HG02981 (cell line): Measurements from ENCODE around the gene TBC1D16.

Experiments
- ATAC-seq: cut with Tn5 transposase; IDR thresholded peaks from one replicate; pipeline ENCODE4 v1.9.1; 2021; ENCODE audit warnings: mild to moderate bottlenecking, moderate library complexity; ENCODE audit not compliant: unreplicated experiment

The TBC1D16 gene, protein sequence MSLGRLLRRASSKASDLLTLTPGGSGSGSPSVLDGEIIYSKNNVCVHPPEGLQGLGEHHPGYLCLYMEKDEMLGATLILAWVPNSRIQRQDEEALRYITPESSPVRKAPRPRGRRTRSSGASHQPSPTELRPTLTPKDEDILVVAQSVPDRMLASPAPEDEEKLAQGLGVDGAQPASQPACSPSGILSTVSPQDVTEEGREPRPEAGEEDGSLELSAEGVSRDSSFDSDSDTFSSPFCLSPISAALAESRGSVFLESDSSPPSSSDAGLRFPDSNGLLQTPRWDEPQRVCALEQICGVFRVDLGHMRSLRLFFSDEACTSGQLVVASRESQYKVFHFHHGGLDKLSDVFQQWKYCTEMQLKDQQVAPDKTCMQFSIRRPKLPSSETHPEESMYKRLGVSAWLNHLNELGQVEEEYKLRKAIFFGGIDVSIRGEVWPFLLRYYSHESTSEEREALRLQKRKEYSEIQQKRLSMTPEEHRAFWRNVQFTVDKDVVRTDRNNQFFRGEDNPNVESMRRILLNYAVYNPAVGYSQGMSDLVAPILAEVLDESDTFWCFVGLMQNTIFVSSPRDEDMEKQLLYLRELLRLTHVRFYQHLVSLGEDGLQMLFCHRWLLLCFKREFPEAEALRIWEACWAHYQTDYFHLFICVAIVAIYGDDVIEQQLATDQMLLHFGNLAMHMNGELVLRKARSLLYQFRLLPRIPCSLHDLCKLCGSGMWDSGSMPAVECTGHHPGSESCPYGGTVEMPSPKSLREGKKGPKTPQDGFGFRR

DNA sequence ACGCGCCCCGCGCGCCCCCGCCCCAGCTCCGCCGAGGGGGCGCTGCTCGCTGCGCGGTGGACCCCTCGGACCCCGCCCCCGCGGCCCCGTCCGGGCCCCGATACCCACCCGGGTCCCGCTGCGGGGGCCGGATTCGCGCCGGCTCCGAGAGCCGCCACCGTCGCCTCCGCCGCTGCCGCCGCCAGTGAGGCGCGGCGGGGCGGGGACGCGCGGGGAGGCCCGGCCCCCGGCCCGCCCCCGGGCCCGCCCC lies at the start of gene TBC1D16:
TSS of gene TBC1D16 (minus strand) at position 186 of the 250 bp plus-strand sequence. CDS start 22,325 bp downstream, outside the sequence.
- no peak for ATAC-seq

DNA sequence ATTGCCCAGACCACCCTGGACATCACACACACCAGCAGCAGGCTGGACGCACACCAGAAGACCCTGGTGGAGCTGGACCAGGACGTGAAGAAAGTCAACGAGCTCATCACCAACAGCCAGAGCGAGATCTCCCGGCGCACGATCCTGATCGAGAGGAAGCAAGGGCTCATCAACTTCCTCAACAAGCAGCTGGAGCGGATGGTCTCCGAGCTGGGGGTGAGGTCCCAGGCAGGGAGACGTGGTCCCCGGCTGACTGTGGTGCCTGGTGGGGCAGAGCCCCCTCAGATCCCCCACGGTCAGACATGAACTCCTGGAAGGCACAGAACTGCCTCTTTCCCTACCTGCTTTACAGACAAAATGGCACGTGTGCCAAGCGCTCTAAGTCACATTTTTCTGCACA lies 49.1 kb upstream of the TBC1D16 start:
- ATAC-seq, result no peak

DNA sequence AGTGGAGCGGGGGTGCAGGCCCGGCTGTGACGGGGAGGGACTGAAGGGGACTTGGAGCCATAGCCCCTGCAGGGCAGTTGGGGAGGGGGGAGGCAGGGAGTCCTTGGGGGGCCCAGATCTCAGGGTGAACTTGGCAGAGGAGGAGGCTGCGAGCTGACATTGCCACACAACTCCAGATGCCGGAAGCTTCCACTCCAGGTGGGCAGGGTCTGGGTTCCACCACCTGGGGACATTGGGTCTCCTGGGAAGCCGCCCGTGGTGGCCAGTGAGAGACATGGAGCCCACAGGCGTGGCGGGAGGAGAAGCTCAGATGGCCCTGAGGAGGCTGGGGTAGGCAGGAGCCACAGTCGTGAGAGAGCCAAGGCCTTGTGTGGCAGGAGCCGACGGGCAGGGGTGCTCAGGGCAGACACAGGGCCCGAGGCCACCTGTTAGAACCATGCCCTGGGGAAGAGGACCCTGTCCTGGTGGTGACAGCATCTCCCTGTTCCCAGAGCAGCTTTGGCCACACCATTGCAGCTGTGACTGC lies 47.5 kb upstream of the TBC1D16 start:
- ATAC-seq, result no peak

DNA sequence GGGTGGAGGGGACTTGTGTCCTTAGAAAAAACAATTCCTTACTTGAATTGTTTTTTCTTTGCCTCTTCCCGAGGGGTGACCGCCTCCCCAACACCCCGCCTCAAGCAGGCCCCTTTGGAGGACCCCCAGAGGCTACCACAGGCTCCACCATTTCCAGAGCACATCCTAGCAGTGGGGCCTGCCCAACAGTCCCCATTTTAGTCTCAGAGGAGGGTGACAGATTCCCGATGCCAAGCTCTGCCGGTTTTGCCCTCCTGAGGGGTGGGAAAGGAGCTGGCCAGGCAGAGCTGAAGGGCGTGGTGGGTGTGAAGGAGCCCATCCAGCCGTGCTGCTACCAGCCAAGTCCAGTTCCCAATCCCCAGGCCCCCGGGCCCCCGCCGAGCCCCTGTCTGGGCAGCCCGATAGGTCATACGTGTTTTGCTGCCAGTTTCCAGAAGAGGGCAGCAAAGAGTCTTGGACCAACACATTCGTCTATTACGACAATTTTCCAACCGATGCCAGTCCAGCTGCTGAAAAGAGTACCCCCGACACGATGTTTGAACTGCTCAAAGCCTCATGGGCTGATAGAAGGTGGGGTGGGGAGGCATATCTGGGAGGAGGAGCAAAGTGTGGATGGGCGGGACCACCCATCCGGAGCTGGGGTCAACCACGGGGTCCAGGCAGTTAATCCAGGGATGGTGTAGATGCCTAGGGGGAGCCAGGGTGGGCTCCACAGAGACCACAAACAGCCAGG lies 46.9 kb upstream of the TBC1D16 start:
- ATAC-seq, result no peak

DNA sequence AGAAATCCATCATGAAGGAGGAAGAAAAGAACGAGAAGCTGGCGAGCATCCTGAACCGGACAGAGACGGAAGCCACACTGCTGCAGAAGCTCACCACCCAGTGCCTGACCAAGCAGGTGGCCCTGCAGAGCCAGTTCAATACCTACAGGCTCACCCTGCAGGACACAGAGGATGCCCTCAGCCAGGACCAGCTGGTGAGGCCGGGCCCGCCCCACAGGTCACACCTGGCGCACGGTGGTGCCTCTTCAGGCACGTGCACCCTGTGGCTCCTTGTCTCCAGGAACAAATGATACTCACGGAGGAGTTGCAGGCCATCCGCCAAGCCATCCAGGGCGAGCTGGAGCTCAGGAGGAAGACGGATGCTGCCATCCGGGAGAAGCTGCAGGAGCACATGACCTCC lies 45.9 kb upstream of the TBC1D16 start:
- no peak for ATAC-seq

DNA sequence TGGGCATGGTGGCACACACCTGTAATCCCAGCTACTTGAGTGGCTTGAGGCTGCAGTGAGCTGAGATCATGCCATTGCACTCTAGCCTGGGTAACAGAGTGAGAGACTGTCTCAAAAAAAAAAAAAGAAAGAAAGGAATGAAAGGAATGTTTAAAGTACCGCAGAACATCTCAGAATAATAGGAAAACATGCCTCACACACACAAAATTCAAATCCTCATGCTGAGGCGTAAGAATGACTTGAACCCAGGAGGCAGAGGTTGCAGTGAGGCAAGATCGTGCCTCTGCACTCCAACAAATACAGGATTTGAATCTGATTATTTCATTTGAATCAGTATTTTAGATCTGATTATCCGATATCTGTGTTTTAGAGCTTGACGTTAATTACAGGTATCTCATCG lies 44.4 kb upstream of the TBC1D16 start:
- no peak for ATAC-seq

DNA sequence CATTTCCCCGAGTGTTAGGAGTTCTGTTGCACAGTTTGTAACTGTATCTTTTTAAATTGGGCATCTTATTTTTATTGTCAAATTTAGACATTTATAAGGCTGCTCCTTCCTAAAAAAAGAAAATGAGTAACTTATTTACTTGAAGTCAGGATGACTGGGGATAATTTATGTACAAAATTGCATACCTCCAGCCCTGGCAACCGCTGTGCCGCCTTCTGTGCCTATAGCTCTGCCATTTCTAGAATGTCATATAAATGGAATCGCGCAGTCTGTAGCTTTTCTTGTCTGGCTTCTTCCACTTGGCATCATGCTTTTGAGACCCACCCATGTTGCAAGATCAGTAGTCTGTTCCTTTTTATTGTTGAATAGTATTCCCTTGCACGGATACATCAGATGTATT lies 36.7 kb upstream of the TBC1D16 start:
- no peak for ATAC-seq

DNA sequence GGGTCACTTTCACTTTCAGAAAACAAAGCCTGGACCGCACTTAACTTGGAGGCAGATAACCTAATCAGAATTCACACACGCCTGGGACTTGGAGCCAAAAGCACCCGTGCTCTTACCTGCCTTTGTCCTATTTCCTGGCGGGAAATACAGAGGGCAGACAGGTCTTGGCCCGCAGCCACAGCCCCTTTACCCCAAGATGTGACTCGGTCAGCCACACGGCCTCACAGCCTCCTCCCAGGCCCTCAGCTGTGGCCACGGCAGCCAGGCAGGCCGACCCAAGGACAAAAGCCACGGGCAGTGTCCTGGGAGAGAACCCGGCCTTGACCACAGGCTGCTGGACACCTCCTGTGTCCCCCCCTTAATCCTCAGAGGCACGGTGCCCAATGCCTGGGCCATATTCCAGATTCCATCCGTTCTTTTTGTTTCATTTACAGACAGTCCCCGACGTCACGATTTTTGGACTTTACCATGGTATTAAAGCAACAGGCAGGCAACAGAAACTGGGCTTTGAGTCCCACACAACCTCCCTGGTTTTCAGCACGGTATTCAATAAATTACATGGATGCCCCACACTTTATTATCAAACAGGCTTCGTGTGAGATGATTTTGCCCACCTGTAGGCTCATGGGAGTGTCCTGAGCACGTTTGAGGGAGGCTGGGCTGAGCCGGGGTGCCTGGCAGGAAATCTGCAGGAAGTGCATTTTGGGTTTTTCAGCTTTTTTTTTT lies 35.6 kb upstream of the TBC1D16 start:
- no peak for ATAC-seq

DNA sequence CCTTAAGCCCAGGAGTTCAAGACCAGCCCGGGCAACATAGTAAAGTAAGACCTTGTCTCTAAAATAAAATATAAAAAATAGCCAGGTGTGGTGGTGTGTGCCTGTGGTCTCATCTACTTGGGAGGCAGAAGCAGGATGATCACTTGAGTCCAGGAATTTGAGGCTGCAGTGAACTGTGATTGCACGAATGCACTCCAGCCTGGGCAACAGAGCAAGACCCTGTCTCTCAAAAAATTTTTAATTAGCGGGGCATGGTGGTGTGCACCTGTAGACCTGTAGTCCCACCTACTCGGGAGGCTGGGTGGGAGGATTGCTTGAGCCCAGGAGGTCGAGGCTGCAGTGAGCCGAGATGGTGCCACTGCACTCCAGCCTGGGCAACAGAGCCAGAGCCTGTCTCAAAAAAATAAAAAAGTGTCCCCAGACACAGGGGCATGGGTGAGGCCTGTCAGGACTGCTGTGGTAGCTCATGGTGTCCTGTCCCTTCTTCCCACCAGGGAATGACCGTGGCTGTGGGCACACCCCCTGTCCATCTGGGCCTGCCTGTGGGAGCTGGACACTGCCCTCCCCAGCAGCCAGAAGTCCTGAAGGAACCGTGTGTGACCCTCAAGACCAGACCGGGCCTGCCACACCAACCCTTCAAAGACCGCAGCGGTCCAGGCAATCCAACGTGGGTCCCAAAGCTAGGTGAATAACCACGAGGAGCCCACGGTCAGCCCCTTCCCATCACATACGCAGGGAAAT lies 34.9 kb upstream of the TBC1D16 start:
- ATAC-seq, result no peak

DNA sequence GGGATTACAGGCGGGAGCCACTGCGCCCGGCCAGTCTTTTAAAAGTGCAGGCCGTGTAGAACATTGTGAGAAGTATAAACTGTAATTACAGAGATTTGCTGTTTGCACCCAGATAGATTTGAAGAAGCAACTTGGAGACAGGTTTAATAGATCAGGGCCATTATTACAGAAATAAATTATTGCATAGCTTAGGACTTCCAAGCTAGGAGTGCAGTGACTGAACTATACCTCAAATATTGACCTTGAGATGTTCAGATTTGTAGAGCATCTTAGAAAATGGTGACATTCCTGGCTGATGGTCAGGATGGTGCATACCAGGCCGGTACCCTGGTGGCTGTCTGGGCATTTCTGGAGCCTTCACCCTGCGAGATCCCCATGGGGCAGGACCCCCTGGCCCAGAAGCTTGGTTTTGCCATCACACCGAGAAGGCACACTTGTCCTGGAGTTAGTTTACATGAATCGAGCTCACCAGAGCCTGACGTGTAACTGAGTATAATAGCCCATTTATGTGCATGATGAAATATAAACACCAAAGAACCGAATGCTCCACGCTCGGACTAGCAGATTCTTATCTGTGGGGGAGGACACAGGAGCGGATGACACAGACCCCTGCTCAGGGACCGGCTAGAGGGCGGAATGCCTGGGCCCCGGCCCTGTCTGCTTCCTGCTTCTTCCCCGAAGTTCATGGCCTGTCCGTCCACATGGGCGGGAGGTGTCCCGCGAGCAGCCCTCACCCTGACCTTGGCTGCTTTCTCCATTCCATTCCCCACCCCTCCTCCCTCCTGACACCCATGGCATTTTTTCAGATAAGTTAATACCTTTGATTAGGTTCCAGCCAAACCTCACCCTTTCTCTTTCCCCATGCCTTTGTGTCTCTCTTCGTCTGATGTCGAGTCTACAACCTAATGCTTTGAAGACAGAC lies 32.9 kb upstream of the TBC1D16 start:
- ATAC-seq, result no peak

DNA sequence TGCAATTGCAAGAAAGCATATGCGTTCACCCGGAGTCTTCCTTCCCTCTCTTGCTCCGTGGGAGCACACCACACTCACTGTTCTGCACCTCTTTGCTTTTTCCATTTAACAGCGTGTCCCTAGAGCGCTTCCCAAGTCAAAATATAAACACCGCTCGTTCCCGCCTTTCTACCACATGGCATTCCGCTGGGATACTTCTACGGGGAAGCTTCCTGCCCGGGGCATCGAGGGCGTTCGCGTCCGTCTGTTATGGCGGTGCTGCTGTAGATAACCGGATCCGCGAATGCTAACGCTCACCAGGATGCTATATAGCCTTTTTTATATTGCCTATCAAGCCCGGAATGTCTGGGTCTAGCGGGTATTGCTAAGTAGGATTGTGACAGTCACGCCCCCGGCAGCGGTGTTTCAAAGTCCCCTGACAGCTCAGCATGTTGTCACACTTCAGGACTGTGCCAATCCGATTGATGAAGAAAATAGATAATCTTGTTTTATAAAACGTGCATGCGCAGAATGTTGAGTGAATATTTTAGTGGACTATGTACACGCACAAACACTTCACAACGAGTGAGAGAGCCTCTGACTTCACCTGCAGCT lies 31.8 kb upstream of the TBC1D16 start:
- ATAC-seq, result no peak

DNA sequence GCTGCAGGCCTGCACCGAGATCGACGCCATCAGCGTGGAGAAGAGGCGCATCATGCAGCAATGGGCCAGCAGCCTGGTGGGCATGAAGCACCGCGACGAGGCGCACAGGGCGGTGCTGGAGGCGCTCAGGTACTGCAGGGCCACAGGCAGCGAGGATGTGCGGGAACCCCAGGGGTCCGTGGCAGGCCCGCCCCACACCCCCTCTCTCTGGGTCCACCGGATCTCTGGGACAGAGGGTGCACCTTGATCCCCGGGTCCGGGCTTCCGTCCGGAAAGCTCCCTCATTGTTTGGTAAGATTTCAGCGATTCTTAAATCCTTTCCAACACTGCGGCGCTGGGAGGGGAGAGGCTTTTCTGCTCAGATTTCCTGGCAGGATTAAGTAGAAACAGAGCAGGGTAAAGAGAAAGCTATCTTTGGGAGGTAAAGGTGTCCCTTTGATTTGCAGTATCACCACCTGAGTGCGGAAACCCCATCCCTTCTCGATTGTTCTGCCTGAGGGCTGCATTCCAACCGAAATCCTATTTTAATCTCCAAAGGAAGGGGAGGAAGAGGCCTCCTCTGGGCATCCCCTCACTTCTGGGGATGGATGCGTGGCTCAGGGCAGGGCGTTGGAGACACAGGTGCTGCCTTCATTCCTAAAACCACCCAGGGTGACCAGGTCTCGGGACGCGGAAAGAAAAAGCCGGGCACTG lies 30.0 kb upstream of the TBC1D16 start:
- ATAC-seq, result no peak

DNA sequence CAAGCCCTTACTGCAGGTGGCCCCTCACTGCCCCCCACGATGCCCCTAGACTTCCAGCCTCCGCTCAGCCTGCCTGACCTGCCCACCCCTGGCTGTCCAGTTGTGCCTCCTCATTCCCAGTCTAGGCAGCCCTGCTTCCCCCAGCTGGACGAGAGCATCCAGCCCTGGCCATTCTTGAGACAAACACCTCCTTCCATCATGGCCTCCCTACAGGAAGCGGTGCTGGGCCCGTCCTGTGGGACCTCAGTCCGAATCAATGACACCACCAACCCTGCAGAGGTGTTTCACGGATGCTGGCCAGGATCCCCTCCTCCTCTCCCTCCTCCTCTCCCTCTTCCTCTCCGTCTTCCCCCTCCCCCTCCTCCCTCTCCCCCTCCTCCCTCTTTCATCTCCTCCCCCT lies 29.0 kb upstream of the TBC1D16 start:
- no peak for ATAC-seq

DNA sequence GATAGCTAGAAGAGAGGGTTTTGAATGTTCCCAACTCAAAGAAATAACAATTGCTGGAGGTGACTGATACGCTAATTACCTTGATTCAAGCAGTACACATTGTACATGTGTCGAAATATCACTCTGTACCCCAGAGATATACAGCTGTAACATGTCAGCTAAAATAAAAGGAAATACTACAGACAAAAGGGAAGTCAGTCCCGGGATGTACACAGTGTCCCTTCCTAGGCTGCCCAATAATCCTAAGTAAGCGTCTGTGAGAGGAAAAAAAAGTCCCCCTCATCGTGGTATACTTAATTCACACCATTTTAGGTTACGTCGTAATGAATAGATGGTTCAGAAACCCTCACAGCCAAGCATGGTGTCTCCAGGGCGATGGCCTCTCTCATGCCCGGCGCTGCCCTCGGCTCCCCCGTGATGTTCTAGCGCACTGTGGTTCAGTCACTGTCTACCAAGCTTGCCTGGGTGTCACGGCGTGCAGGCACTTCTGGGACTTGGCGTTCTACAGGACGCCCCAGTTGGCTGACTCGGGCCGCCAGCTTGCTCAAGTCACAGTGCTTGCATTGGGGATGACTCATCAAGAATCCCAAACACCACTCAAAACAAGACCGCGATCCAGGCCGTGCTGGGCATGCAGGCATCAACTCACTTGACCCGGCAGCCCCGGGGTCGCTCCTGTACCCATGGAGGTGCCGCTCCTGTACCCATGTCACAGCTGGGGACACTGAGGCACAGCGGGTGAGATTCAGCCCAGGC lies 28.3 kb upstream of the TBC1D16 start:
- no peak for ATAC-seq

DNA sequence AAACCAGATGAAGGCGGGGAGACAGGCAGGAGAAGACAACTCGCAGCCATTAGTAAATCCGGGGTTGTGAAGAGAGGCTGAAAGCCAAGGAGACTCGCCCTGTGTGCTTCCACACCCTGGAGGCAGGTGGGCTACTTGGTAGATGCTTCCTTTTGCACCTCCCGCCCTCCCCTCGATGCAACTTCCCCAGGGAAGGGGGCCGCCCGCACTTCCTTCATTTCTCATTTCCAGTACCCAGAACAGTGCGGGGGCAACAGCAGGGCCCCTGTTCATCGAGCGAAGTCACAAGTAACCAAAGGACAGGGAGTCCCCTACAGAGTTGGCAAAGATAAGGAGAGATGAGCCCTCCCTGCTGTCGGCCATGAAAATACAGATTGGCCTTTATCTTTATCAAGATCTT lies 25.7 kb upstream of the TBC1D16 start:
- no peak for ATAC-seq

DNA sequence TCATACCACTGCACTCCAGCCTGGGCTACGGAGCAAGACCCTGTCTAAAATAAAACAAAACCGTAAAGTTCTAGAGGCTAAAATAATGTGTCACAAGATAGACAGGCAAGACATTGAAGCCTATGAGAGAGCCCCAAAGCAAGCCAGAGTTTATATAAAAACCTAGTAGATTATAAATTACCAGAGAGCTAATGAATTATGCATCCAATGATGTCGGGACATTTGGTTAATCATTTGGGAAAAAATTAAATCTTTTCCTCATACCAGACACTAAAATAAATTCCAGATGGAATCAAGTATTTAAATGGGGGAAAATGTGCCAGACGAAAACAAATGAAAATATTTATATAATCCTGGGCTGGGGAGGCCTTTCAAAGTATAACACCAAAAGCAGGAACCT lies 25.0 kb upstream of the TBC1D16 start:
- no peak for ATAC-seq

DNA sequence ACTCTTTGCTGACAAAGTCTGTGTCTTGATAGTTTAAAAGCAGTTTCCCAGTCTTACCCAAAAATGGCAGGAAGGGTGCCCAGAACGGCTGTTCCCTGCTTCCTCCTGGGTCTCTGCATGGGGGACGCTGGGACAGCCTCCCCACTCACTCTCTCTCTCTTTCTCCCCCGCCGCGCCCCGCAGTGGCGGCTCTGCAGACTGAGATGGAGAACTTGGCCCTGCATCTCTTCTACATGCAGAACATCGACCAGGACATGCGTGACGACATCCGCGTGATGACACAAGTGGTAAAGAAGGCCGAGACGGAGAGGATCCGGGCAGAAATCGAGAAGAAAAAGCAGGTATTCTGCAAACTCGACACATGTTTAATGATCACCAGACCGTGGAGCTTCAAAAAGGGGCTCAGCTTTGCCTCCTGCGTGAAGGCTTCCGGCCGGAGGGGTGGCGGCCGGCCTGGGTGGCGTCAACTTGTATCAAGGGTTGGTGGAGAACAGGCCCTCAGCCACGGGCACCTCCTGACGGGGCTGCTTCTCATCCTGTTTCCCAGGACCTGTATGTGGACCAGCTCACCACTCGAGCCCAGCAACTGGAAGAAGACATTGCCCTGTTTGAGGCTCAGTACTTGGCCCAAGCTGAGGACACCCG lies 22.8 kb upstream of the TBC1D16 start:
- ATAC-seq, result no peak
